ENCODE results near the gene CACNA1B. TPM values are rescaled to one million over a fixed set of nuclear protein-coding genes. Genes with fewer than 3 reads are reported as not detected.

Gene CACNA1B
- total and polyA plus RNA-seq, 10 donors: under 0.01 to 0.09 (median 0.04) TPM; not detected in 4

DNA sequence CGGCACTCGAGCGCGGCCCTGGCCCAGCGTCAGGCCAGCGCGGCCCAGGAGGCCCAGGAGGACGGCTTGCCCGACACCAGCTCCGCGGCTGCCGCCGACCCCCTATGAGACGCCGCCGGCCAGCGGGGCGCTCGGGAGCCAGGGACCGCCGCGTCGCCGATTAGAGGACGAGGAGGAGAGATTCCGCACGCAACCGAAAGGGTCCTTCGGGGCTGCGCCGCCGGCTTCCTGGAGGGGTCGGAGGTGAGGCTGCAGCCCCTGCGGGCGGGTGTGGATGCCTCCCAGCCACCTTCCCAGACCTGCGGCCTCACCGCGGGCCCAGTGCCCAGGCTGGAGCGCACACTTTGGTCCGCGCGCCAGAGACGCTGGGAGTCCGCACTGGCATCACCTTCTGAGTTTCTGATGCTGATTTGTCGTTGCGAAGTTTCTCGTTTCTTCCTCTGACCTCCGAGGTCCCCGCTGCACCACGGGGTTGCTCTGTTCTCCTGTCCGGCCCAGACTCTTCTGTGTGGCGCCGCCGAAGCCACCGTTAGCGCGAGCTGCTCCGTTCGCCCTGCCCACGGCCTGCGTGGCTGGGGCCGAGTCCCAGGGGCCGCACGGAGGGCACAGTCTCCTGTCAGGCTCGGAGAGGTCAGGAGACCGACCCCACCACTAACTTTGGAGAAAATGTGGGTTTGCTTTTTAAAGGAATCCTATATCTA lies 42.6 kb upstream of the CACNA1B start:
- TF ChIP-seq, protein P1, sequence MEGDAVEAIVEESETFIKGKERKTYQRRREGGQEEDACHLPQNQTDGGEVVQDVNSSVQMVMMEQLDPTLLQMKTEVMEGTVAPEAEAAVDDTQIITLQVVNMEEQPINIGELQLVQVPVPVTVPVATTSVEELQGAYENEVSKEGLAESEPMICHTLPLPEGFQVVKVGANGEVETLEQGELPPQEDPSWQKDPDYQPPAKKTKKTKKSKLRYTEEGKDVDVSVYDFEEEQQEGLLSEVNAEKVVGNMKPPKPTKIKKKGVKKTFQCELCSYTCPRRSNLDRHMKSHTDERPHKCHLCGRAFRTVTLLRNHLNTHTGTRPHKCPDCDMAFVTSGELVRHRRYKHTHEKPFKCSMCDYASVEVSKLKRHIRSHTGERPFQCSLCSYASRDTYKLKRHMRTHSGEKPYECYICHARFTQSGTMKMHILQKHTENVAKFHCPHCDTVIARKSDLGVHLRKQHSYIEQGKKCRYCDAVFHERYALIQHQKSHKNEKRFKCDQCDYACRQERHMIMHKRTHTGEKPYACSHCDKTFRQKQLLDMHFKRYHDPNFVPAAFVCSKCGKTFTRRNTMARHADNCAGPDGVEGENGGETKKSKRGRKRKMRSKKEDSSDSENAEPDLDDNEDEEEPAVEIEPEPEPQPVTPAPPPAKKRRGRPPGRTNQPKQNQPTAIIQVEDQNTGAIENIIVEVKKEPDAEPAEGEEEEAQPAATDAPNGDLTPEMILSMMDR (IDR thresholded peaks at IDR 0.05 in 8 of 11, conservative IDR thresholded peaks at IDR 0.05 in 3 of 11): no peak
- TF ChIP-seq POLR2A (IDR thresholded peaks at IDR 0.05) (no peak), POLR2AphosphoS5 (IDR thresholded peaks at IDR 0.05) (peak in 1 of 3 donors; percentile 42)
- no peak overlapping the region for H3K27ac ChIP-seq
- DNase-seq: no peak
- H3K4me1 ChIP-seq: no peaks in the 10 kb centered on the region
- WGBS, 5 donors: 96 to 98% (median 98%) methylated on average over 39 to 66 of the region's 66 CpGs
- H3K9me3 ChIP-seq: peaks cover 0 to 21% (median 12%) of the 10 kb centered on the region in 8 donors
- no peaks in the 10 kb centered on the region for H3K27me3 ChIP-seq (replicated peaks in 1 of 7)
- no peak overlapping the region for H3K4me3 ChIP-seq
- H3K36me3 ChIP-seq: peaks cover 2 to 87% (median 67%) of the 10 kb centered on the region in 6 donors
- intact Hi-C loops (cut with DNase I; ENCODE audit: low total_unique reads): no loop called here

DNA sequence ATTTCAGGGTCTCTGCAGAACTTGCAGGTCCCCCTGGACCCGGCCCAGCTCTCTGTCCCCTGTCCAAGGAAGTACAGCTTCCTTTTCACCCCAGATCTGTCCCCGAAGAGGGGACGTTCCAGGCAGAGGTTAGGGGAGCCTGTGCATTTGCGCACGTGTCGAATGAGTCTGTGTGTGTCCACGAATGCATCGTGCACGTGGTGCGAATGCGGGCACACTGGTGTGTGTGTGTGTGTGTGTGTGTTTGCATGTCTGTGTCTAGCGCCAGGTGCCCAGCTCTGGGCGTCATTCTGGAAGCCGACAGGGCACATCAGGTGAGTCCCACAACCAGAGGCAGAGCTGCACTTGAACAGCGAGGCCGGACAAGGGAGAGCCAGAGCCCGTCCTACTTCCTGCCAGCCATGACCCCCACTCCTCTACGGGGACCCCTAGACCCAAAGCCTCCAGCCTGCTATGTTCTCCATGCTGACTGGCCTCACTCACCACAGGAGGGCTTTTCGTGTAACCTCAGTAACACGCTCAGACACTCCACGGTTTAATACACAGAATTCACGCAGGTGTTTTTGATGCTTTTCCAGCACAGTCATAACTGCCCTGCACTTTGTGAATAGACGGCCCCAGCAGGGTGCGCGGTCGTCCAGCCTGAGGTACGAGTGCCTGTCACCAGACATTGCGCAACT lies 41.3 kb upstream of the CACNA1B start:
- Histone ChIP-seq H3K36me3 (peaks cover 2 to 74% (median 59%) of the 10 kb centered on the region in 6 donors), H3K27ac (no peak overlapping the region), H3K27me3 (replicated peaks in 1 of 7) (no peaks in the 10 kb centered on the region), H3K4me1 (no peaks in the 10 kb centered on the region), H3K9me3 (peaks cover 0 to 29% (median 16%) of the 10 kb centered on the region in 8 donors), H3K4me3 (no peak overlapping the region)
- 89 to 93% (median 91%) methylated on average over 27 to 28 of the region's 28 CpGs for WGBS, 5 donors
- DNase-seq: no peak
- TF ChIP-seq, protein P1 (IDR thresholded peaks at IDR 0.05 in 8 of 11, conservative IDR thresholded peaks at IDR 0.05 in 3 of 11): no peak
- TF ChIP-seq POLR2A (IDR thresholded peaks at IDR 0.05) (no peak), POLR2AphosphoS5 (IDR thresholded peaks at IDR 0.05) (no peak)
- intact Hi-C loops (cut with DNase I; ENCODE audit: low total_unique reads): no loop called here

DNA sequence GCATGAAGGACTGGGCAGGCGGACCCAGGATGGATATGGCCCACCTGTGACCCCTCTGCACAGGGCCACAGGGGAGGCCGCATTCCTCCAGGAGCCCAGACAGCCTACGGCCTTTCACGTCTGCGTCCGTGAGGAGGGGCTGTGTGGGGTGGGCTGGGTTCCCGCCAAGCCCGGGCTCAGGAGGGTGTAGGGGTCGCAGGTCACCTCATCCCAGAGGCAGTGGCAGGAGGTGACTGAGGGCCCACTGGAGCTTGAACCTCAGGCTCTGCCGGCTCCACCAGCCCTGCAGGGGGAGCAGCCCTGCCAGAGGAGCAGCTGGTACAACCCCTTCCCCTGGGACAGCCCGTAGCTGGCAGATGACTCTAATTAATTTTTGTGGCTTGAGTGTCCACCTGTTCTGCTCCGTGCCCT lies 40.7 kb upstream of the CACNA1B start:
- Histone ChIP-seq H3K27me3 (replicated peaks in 1 of 7) (no peaks in the 10 kb centered on the region), H3K27ac (no peak overlapping the region), H3K4me3 (no peak overlapping the region), H3K36me3 (peaks cover 2 to 69% (median 57%) of the 10 kb centered on the region in 6 donors), H3K4me1 (no peaks in the 10 kb centered on the region), H3K9me3 (peaks cover 0 to 29% (median 16%) of the 10 kb centered on the region in 8 donors)
- no peak for DNase-seq
- intact Hi-C loops (cut with DNase I; ENCODE audit: low total_unique reads): no loop called here
- 82 to 86% (median 82%) methylated on average over 10 to 12 of the region's 12 CpGs for WGBS, 5 donors
- TF ChIP-seq, protein P1 (IDR thresholded peaks at IDR 0.05 in 8 of 11, conservative IDR thresholded peaks at IDR 0.05 in 3 of 11): no peak
- TF ChIP-seq POLR2AphosphoS5 (IDR thresholded peaks at IDR 0.05) (no peak), POLR2A (IDR thresholded peaks at IDR 0.05) (no peak)

All from spleen (tissue), 11 donors.